GM12801 (cell line): ENCODE data around the gene C1orf232.

ENCODE experiments used
- CTCF ChIP-seq: IDR thresholded peaks from one replicate; pipeline ENCODE4 v1.5.1; 2011; ENCODE audit warnings: control low read depth; ENCODE audit not compliant: insufficient read length; ENCODE audit errors: extremely low read depth

C1orf232 gene

GRCh38 chr1:26134466-26134865, 34.3 kb downstream of the C1orf232 start:
- TF ChIP-seq CTCF, result no peak

GRCh38 chr1:26132834-26133167, 36.0 kb downstream of the C1orf232 start:
- no peak for TF ChIP-seq CTCF

GRCh38 chr1:26132128-26132833, 36.5 kb downstream of the C1orf232 start:
- no peak for TF ChIP-seq CTCF

- TF ChIP-seq CTCF, result no peak
Observed at GRCh38 chr1:26130695-26131094, 38.1 kb downstream of the C1orf232 start.

GRCh38 chr1:26129778-26130177, 39.0 kb downstream of the C1orf232 start:
- no peak for TF ChIP-seq CTCF

- TF ChIP-seq CTCF, result no peak
Observed at GRCh38 chr1:26127235-26128163, 41.3 kb downstream of the C1orf232 start.

- no peak for TF ChIP-seq CTCF
Observed at GRCh38 chr1:26126321-26127084, 42.3 kb downstream of the C1orf232 start.
